Measurements from ENCODE around the gene RAD51B.

DNA sequence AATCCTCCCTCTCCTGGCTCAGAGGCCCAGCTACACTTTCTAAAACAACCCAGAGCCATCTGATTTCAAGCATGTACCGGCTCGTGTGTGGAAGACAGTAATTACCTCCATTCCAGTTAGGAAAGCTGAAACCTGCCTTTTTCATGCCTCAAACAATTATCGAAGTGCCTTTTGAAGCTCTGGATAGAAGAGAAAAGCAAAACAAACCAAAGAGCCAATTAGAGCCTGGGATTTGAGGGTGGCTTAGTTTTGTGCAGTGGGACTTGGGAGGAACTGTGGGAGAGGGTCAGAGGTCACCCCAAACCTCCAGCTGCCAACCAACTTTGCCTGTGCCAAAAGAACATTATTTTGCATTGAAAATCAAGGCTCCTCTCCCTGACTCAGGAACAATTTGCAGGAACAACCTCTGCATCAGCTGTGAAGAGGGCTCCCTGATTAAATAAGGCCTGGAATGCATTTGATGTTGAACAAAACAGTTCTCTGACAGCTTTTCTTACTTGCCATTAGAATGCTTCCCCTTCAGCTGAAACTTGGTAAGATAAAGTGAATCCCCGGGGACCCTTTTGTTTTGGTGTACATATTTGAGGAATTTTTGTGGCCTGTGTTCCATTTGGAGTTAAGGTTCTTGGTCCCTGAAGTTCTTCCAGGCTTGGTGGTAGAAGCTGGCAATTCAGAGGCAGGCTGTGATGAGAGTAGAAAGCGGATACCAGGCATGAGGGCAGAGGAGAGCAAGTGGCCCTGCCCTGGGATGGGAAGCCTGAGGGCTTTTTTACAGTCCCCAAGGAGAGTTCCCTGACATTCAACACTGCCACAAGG is 703.1 kb downstream of the RAD51B start:
- TF ChIP-seq POLR2A (IDR thresholded peaks at IDR 0.05) (no peak), EP300 (IDR thresholded peaks at IDR 0.05; ENCODE audit: low read depth) (no peak), POLR2AphosphoS5 (IDR thresholded peaks at IDR 0.05) (no peak)
- TF ChIP-seq, protein P1, sequence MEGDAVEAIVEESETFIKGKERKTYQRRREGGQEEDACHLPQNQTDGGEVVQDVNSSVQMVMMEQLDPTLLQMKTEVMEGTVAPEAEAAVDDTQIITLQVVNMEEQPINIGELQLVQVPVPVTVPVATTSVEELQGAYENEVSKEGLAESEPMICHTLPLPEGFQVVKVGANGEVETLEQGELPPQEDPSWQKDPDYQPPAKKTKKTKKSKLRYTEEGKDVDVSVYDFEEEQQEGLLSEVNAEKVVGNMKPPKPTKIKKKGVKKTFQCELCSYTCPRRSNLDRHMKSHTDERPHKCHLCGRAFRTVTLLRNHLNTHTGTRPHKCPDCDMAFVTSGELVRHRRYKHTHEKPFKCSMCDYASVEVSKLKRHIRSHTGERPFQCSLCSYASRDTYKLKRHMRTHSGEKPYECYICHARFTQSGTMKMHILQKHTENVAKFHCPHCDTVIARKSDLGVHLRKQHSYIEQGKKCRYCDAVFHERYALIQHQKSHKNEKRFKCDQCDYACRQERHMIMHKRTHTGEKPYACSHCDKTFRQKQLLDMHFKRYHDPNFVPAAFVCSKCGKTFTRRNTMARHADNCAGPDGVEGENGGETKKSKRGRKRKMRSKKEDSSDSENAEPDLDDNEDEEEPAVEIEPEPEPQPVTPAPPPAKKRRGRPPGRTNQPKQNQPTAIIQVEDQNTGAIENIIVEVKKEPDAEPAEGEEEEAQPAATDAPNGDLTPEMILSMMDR (IDR thresholded peaks at IDR 0.05), result no peak
